HG02588 (cell line): ENCODE results near the gene CAST.

Experiments
- ATAC-seq: cut with Tn5 transposase; IDR thresholded peaks from one replicate; pipeline ENCODE4 v1.9.1; 2021; ENCODE audit warnings: mild to moderate bottlenecking, moderate library complexity; ENCODE audit not compliant: unreplicated experiment

Gene CAST

GRCh38 chr5:96809921-96810320 is 147.7 kb downstream of the CAST start:
- no peak for ATAC-seq

- no peak for ATAC-seq
Observed at GRCh38 chr5:96812851-96813250, 150.7 kb downstream of the CAST start.

GRCh38 chr5:96814041-96814440 is 151.9 kb downstream of the CAST start:
- ATAC-seq = no peak

GRCh38 chr5:96816411-96816939 is 154.3 kb downstream of the CAST start:
- ATAC-seq = peak; percentile 83

GRCh38 chr5:96816991-96817390 is 154.8 kb downstream of the CAST start:
- peak; percentile 36 for ATAC-seq

GRCh38 chr5:96817506-96817905 is 155.3 kb downstream of the CAST start:
- no peak for ATAC-seq

GRCh38 chr5:96818125-96818788 is 156.1 kb downstream of the CAST start:
- ATAC-seq = no peak

GRCh38 chr5:96819806-96820205 is 157.6 kb downstream of the CAST start:
- ATAC-seq = no peak

GRCh38 chr5:96821260-96821916 is 159.2 kb downstream of the CAST start:
- ATAC-seq = no peak

- ATAC-seq = no peak
Observed at GRCh38 chr5:96822686-96823459, 160.7 kb downstream of the CAST start.

GRCh38 chr5:96823900-96824380 is 161.8 kb downstream of the CAST start:
- peak; percentile 85 for ATAC-seq
